Endothelial cell of umbilical vein (primary cell): ENCODE results near the gene OASL. TPM values are rescaled to one million over a fixed set of nuclear protein-coding genes. Genes with fewer than 3 reads are reported as not detected.

Experiments
- BruUV-seq: library from RNA; stranded (reverse); fragments of 400-500 nt; replicated peaks from 2 replicates; lab custom pipeline; 2021; lab: Mats Ljungman, UMichigan
- CTCF ChIA-PET: fragments of 300-600, 350-600 bp; sonication (Branson Sonifier 250); formaldehyde crosslinking; loops from one replicate; lab custom pipeline; 2021; ENCODE audit warnings: antibody characterized with exemption, inconsistent platforms; lab: Charles Lee
- POLR2A ChIA-PET: fragments of 300-600, 350-600 bp; sonication (Branson Sonifier 250); formaldehyde crosslinking; loops from one replicate; lab custom pipeline; 2021; ENCODE audit warnings: antibody characterized with exemption, inconsistent platforms; lab: Charles Lee
- DNase-seq: peaks from one replicate; pipeline ENCODE4 v3.0.0-alpha.2; 2011; ENCODE audit warnings: low read depth, low spot score
- FAIRE-seq: peaks from 2 replicates; lab custom pipeline; 2011; peaks lifted over from hg19 to GRCh38; lab: Jason Lieb, UNC
- H2AFZ ChIP-seq: 2 replicates; pipeline ENCODE4 v1.6.0; 2012; ENCODE audit warnings: low read depth, low read length, control low read depth, inconsistent platforms
- H3K27ac ChIP-seq: 2 replicates; pipeline ENCODE4 v1.5.1; 2011; ENCODE audit warnings: low read depth, mild to moderate bottlenecking, control low read depth, low read length, moderate library complexity; ENCODE audit not compliant: insufficient read depth
- H3K27me3 ChIP-seq, 2 experiments: 2 replicates each; pipeline versions ENCODE4 v1.6.0 to v1.6.1; 2011; ENCODE audit warnings: low read length in 2 of 2, mixed read lengths in 1 of 2; ENCODE audit not compliant: control insufficient read depth in 2 of 2, insufficient read depth in 2 of 2
- H3K36me3 ChIP-seq, 2 experiments: 2 replicates in 1 of 2; 3 replicates in 1 of 2; pipeline ENCODE4 v1.5.1; 2011; ENCODE audit warnings: low read length in 2 of 2, mild to moderate bottlenecking in 1 of 2, moderate library complexity in 1 of 2; ENCODE audit not compliant: control insufficient read depth in 2 of 2, insufficient read depth in 2 of 2; ENCODE audit errors: extremely low read depth in 1 of 2
- H3K4me1 ChIP-seq: 3 replicates; pipeline ENCODE4 v1.5.1; 2011; ENCODE audit warnings: mild to moderate bottlenecking, low read length; ENCODE audit not compliant: control insufficient read depth, insufficient read depth; ENCODE audit errors: extremely low read depth
- H3K4me2 ChIP-seq: 2 replicates; pipeline ENCODE4 v1.6.1; 2011; ENCODE audit warnings: low read length, control low read depth, mixed read lengths; ENCODE audit not compliant: insufficient read depth
- H3K4me3 ChIP-seq, 3 experiments: fragments of 200-600 bp in 1 of 3; sonication (generic), shearing (Covaris generic) in 1 of 3; replicated peaks in 1 of 3; 2 replicates each; pipeline ENCODE4 v1.5.1; 2011 to 2016; ENCODE audit warnings: control low read depth in 3 of 3, low read length in 3 of 3, mild to moderate bottlenecking in 2 of 3, inconsistent platforms in 1 of 3, low read depth in 1 of 3, moderate library complexity in 1 of 3; ENCODE audit not compliant: insufficient read depth in 1 of 3
- H3K79me2 ChIP-seq: 2 replicates; pipeline ENCODE4 v1.6.0; 2012; ENCODE audit warnings: low read length, inconsistent platforms; ENCODE audit not compliant: control insufficient read depth, insufficient read depth
- H3K9ac ChIP-seq: replicated peaks from 2 replicates; pipeline ENCODE3; 2011; ENCODE audit warnings: low read length, control low read depth; ENCODE audit not compliant: insufficient read depth; ENCODE audit errors: extremely low read depth
- H3K9me1 ChIP-seq: replicated peaks from 3 replicates; pipeline ENCODE4 v1.6.0; 2011; ENCODE audit warnings: mild to moderate bottlenecking, low read length; ENCODE audit not compliant: control insufficient read depth, insufficient read depth; ENCODE audit errors: extremely low read depth
- H3K9me3 ChIP-seq: replicated peaks from 2 replicates; pipeline ENCODE4 v1.5.1; 2012; ENCODE audit warnings: low read length, inconsistent platforms; ENCODE audit not compliant: control insufficient read depth, insufficient read depth
- H4K20me1 ChIP-seq: replicated peaks from 2 replicates; pipeline ENCODE3; 2011; ENCODE audit warnings: mild to moderate bottlenecking, low read length; ENCODE audit not compliant: control insufficient read depth, insufficient read depth; ENCODE audit errors: extremely low read depth
- EZH2 ChIP-seq: IDR thresholded peaks from 2 replicates; pipeline ENCODE4 v1.6.1; 2012; ENCODE audit warnings: borderline replicate concordance, low read depth, mild to moderate bottlenecking, moderate library complexity, low read length, inconsistent platforms; ENCODE audit not compliant: severe bottlenecking
- FOS ChIP-seq: IDR thresholded peaks from 2 replicates; pipeline ENCODE4 v1.6.1; 2011; ENCODE audit warnings: mild to moderate bottlenecking, low read length, moderate library complexity, borderline replicate concordance; ENCODE audit not compliant: insufficient read depth
- GATA2 ChIP-seq: IDR thresholded peaks from 2 replicates; pipeline ENCODE4 v1.7.0; 2011; ENCODE audit warnings: low read depth, mild to moderate bottlenecking, moderate library complexity, mixed read lengths, low read length; ENCODE audit not compliant: insufficient read length, insufficient read depth
- JUN ChIP-seq: IDR thresholded peaks from 2 replicates; pipeline ENCODE4 v1.6.1; 2011; ENCODE audit warnings: borderline replicate concordance, low read depth; ENCODE audit not compliant: insufficient read length, insufficient read depth
- MYC ChIP-seq: IDR thresholded peaks from one replicate; pipeline ENCODE4 v1.6.1; 2011; ENCODE audit warnings: mild to moderate bottlenecking, low read depth, low read length
- POLR2A ChIP-seq: IDR thresholded peaks from 2 replicates; pipeline ENCODE4 v1.6.1; 2012; ENCODE audit warnings: low read depth, mild to moderate bottlenecking, control low read depth, low read length
- POLR2AphosphoS5 ChIP-seq: IDR thresholded peaks from 2 replicates; pipeline ENCODE4 v1.6.1; 2012; ENCODE audit warnings: low read depth, mild to moderate bottlenecking, control low read depth, low read length, moderate library complexity; ENCODE audit not compliant: insufficient read depth
- dilution Hi-C: fragments of 300-500 bp; cut with MboI; formaldehyde crosslinking; loops from one replicate; pipeline ENCODE4 v1.15.0; 2019; ENCODE audit warnings: low sequenced_read_pairs; ENCODE audit not compliant: extremely low pct_ligation_motif_present
- intact Hi-C: fragments of 100-400 bp; cut with micrococcal nuclease; formaldehyde crosslinking; loops from one replicate; pipeline ENCODE4 v1.10.0; 2022
- polyA plus RNA-seq, 4 experiments: library from polyadenylated mRNA; depleted of rRNA in 3 of 4; stranded (reverse) in 3 of 4; unstranded in 1 of 4; fragments of >200 nt; gene quantifications; 2 replicates each; pipeline versions ENCODE4 v1.2.1 to v1.2.3, GENCODE V29; 2011 to 2012; ENCODE audit warnings: missing spikeins in 1 of 4
- total RNA-seq: library from RNA; stranded (reverse); gene quantifications from 2 replicates; pipeline ENCODE4 v1.2.3, GENCODE V29; 2021
- TF ChIP-seq, protein P1 (sequence below): IDR thresholded peaks from 2 replicates; pipeline ENCODE4 v1.6.1; 2011; ENCODE audit not compliant: insufficient read depth, insufficient read length
- TF ChIP-seq, protein P2 (sequence below), 2 donors: IDR thresholded peaks; 1 replicate in 1 of 2; 2 replicates in 1 of 2; pipeline ENCODE4 v1.5.1; 2011; ENCODE audit warnings: low read length in 2 of 2, mild to moderate bottlenecking in 2 of 2, moderate library complexity in 2 of 2, control low read depth in 1 of 2, inconsistent platforms in 1 of 2, low read depth in 1 of 2; ENCODE audit not compliant: insufficient read depth in 1 of 2; ENCODE audit errors: extremely low read depth in 1 of 2

OASL gene
- total and polyA plus RNA-seq, 2 donors (not counting 3 experiments of a cell fraction or from before 2014, with no cell fraction given) = 0.17 to 0.33 TPM

DNA sequence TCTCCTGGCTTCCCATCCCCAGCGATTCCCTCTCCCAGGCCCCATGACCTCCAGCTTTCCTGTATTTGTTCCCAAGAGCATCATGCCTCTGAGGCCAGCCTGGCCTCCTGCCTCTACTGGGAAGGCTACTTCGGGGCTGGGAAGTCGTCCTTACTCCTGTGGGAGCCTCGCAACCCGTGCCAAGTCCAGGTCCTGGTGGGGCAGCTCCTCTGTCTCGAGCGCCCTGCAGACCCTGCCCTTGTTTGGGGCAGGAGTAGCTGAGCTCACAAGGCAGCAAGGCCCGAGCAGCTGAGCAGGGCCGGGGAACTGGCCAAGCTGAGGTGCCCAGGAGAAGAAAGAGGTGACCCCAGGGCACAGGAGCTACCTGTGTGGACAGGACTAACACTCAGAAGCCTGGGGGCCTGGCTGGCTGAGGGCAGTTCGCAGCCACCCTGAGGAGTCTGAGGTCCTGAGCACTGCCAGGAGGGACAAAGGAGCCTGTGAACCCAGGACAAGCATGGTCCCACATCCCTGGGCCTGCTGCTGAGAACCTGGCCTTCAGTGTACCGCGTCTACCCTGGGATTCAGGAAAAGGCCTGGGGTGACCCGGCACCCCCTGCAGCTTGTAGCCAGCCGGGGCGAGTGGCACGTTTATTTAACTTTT lies 37.1 kb downstream of the OASL start:
- DNase-seq (peak; percentile 26), FAIRE-seq (no peak)
- Histone ChIP-seq H3K36me3 (peaks cover 3 to 15% of the 10 kb centered on the region in 2 experiments), H3K27me3 (no peaks in the 10 kb centered on the region), H3K4me3 (no peak overlapping the region), H3K27ac (no peak overlapping the region), H3K9ac (no peak overlapping the region), H3K9me3 (no peaks in the 10 kb centered on the region), H3K4me1 (no peaks in the 10 kb centered on the region), H3K79me2 (no peaks in the 10 kb centered on the region), H3K4me2 (no peak overlapping the region), H3K9me1 (no peaks in the 10 kb centered on the region), H2AFZ (no peak overlapping the region), H4K20me1 (no peaks in the 10 kb centered on the region)
- POLR2A ChIA-PET = no interaction called here
- TF ChIP-seq, protein P1, sequence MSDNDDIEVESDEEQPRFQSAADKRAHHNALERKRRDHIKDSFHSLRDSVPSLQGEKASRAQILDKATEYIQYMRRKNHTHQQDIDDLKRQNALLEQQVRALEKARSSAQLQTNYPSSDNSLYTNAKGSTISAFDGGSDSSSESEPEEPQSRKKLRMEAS = no peak
- TF ChIP-seq JUN (no peak), FOS (no peak), MYC (no peak), GATA2 (no peak), EZH2 (no peak), POLR2AphosphoS5 (no peak), POLR2A (no peak)
- TF ChIP-seq, protein P2, sequence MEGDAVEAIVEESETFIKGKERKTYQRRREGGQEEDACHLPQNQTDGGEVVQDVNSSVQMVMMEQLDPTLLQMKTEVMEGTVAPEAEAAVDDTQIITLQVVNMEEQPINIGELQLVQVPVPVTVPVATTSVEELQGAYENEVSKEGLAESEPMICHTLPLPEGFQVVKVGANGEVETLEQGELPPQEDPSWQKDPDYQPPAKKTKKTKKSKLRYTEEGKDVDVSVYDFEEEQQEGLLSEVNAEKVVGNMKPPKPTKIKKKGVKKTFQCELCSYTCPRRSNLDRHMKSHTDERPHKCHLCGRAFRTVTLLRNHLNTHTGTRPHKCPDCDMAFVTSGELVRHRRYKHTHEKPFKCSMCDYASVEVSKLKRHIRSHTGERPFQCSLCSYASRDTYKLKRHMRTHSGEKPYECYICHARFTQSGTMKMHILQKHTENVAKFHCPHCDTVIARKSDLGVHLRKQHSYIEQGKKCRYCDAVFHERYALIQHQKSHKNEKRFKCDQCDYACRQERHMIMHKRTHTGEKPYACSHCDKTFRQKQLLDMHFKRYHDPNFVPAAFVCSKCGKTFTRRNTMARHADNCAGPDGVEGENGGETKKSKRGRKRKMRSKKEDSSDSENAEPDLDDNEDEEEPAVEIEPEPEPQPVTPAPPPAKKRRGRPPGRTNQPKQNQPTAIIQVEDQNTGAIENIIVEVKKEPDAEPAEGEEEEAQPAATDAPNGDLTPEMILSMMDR (IDR thresholded peaks at IDR 0.05; ENCODE audit: extremely low read depth in 1 of 2, insufficient read depth in 1 of 2, low read depth in 1 of 2, low read length in 2 of 2) = no peak
- CTCF ChIA-PET = interaction anchor here (0.9 to 1.4 kb wide), 7 partner anchors 9 to 145 kb away, joined by 3 to 5 read pairs (median 3); no protein-coding TSS in a partner anchor
- dilution Hi-C loops = no loop called here
- intact Hi-C loops = no loop called here
- no TSS peak for BruUV-seq
